PC-9 (cell line): ENCODE results near the gene PRMT5. TPM values are rescaled to one million over a fixed set of nuclear protein-coding genes. Genes with fewer than 3 reads are reported as not detected.

Source experiments
- BruUV-seq: library from RNA; stranded (reverse); fragments of 400-500 nt; replicated peaks from 2 replicates; lab custom pipeline; 2021; lab: Mats Ljungman, UMichigan
- CTCF ChIA-PET: fragments of 300-600 bp; sonication (Branson Sonifier 250); formaldehyde crosslinking; loops from one replicate; lab custom pipeline; 2022; ENCODE audit warnings: antibody characterized with exemption; lab: Charles Lee
- POLR2A ChIA-PET: fragments of 300-600 bp; sonication (Branson Sonifier 250); formaldehyde crosslinking; loops from one replicate; lab custom pipeline; 2022; ENCODE audit warnings: antibody characterized with exemption; ENCODE audit not compliant: unreplicated experiment; lab: Charles Lee
- DNase-seq, 2 experiments: peaks; one replicate each; pipeline versions ENCODE4 v3.0.0 to v3.0.0-alpha.2; 2015 to 2022; ENCODE audit warnings: mixed read lengths in 1 of 2
- H2AFZ ChIP-seq: fragments of 200-600 bp; sonication (generic); 2 replicates; pipeline ENCODE4 v1.8.1; 2017; ENCODE audit warnings: antibody characterized with exemption
- H3F3A ChIP-seq: fragments of 200-600 bp; sonication (generic); 2 replicates; pipeline ENCODE4 v1.8.1; 2017; ENCODE audit warnings: antibody characterized with exemption, mild to moderate bottlenecking, low read depth; ENCODE audit not compliant: insufficient read depth
- H3K27ac ChIP-seq: fragments of 200-600 bp; sonication (generic); 2 replicates; pipeline ENCODE4 v1.6.1; 2016; ENCODE audit warnings: mixed run types
- H3K27me3 ChIP-seq: fragments of 200-600 bp; sonication (generic); 2 replicates; pipeline ENCODE4 v1.6.1; 2016; ENCODE audit warnings: low read depth, mixed run types; ENCODE audit not compliant: insufficient read depth
- H3K36me3 ChIP-seq: fragments of 200-600 bp; sonication (generic); 2 replicates; pipeline ENCODE4 v1.6.1; 2016; ENCODE audit warnings: low read depth, mixed run types
- H3K4me1 ChIP-seq: fragments of 200-600 bp; sonication (generic); replicated peaks from 2 replicates; pipeline ENCODE4 v1.6.1; 2016; ENCODE audit warnings: mixed run types; ENCODE audit not compliant: insufficient read depth
- H3K4me2 ChIP-seq: fragments of 200-600 bp; sonication (generic); 2 replicates; pipeline ENCODE4 v1.6.1; 2017; ENCODE audit warnings: mixed run types
- H3K4me3 ChIP-seq: fragments of 200-600 bp; sonication (generic); 2 replicates; pipeline ENCODE4 v1.6.1; 2016; ENCODE audit warnings: mixed run types
- H3K79me2 ChIP-seq: fragments of 200-600 bp; sonication (generic); 2 replicates; pipeline ENCODE4 v1.6.1; 2017; ENCODE audit warnings: low read depth, mixed run types
- H3K9me2 ChIP-seq: fragments of 200-600 bp; sonication (generic); 2 replicates; pipeline ENCODE4 v1.8.1; 2017; ENCODE audit warnings: mild to moderate bottlenecking; ENCODE audit not compliant: insufficient read depth
- H3K9me3 ChIP-seq: fragments of 200-600 bp; sonication (generic); 2 replicates; pipeline ENCODE4 v1.8.1; 2016; ENCODE audit warnings: low read depth; ENCODE audit not compliant: insufficient read depth
- H4K20me1 ChIP-seq: fragments of 200-600 bp; sonication (generic); 2 replicates; pipeline ENCODE4 v1.8.1; 2017; ENCODE audit not compliant: insufficient read depth
- CTCF ChIP-seq: fragments of 200-600 bp; sonication (generic); conservative IDR thresholded peaks from 2 replicates; pipeline ENCODE4 v1.6.1; 2017; ENCODE audit warnings: mixed run types, antibody characterized with exemption, mild to moderate bottlenecking, moderate library complexity
- EZH2 ChIP-seq: fragments of 200-600 bp; sonication (generic); IDR thresholded peaks from 2 replicates; pipeline ENCODE4 v1.8.0; 2017; ENCODE audit warnings: antibody characterized with exemption, low read depth
- intact Hi-C: fragments of 100-400 bp; cut with micrococcal nuclease; formaldehyde crosslinking; loops from one replicate; pipeline ENCODE4 v1.10.0; 2022; ENCODE audit not compliant: unreplicated experiment
- total RNA-seq: library from RNA; stranded (reverse); gene quantifications from 2 replicates; pipeline ENCODE4 v1.2.3, GENCODE V29; 2021

Gene PRMT5
- total RNA-seq, 1 experiment from 2014 or later, result 73.2 TPM

- TF ChIP-seq EZH2, result no peak
- TF ChIP-seq CTCF, result no peak
- CTCF ChIA-PET, result no interaction called here
- Histone ChIP-seq H3K79me2 (peaks cover 19% of the 10 kb centered on the region), H3K9me3 (no peaks in the 10 kb centered on the region), H3F3A (peaks cover 6% of the 10 kb centered on the region; the same call in 1 of the 2 replicates), H3K36me3 (no peaks in the 10 kb centered on the region), H3K4me1 (peaks cover 24% of the 10 kb centered on the region), H3K27ac (no peak overlapping the region), H3K4me3 (no peak overlapping the region), H2AFZ (no peak overlapping the region), H3K27me3 (no peaks in the 10 kb centered on the region), H3K9me2 (no peaks in the 10 kb centered on the region), H3K4me2 (no peak overlapping the region), H4K20me1 (no peaks in the 10 kb centered on the region)
- no peak for DNase-seq
- intact Hi-C loops, result no loop called here
- no TSS peak for BruUV-seq
- POLR2A ChIA-PET, result no interaction called here
These were observed 3.0 kb upstream of the PRMT5 start for GRCh38 chr14:22932146-22932545.

- DNase-seq, result peak in 1 of 2 experiments; percentile 39
- POLR2A ChIA-PET, result interaction anchor here (0.6 to 0.8 kb wide), 3 partner anchors 104 to 497 kb away, joined by 3 to 5 read pairs (median 4); no protein-coding TSS in a partner anchor
- H3F3A ChIP-seq, result peaks cover 6% of the 10 kb centered on the region
- TF ChIP-seq CTCF, result no peak
- TF ChIP-seq EZH2, result no peak
- H3K9me3 ChIP-seq, result no peaks in the 10 kb centered on the region
- H3K4me3 ChIP-seq, result peak overlapping the region; percentile 55
- no peaks in the 10 kb centered on the region for H3K27me3 ChIP-seq
- H3K9me2 ChIP-seq, result no peaks in the 10 kb centered on the region
- H4K20me1 ChIP-seq, result no peaks in the 10 kb centered on the region
- peak overlapping the region; percentile 72 for H3K4me2 ChIP-seq
- peaks cover 32% of the 10 kb centered on the region for H3K4me1 ChIP-seq
- BruUV-seq, result no TSS peak
- H3K36me3 ChIP-seq, result peaks cover 15% of the 10 kb centered on the region
- H3K27ac ChIP-seq, result peak overlapping the region; percentile 42
- intact Hi-C loops, result loop anchor here (2.0 to 5.0 kb wide), 2 partner anchors 53 to 127 kb away; partner anchors contain the start of genes AJUBA and CDH24
- peaks cover 19% of the 10 kb centered on the region for H3K79me2 ChIP-seq
- CTCF ChIA-PET, result interaction anchor here (0.7 to 1.6 kb wide), 4 partner anchors 25 to 128 kb away, joined by 3 to 8 read pairs (median 4); partner anchors contain the start of gene HAUS4
- H2AFZ ChIP-seq, result peak overlapping the region; percentile 68
These were observed 787 bp upstream of the PRMT5 start for GRCh38 chr14:22929961-22930364.

- Histone ChIP-seq H3K27ac (0 out of 2 replicates have a peak overlapping the region, but pooled peaks have one; percentile 18), H4K20me1 (no peaks in the 10 kb centered on the region), H3K27me3 (no peaks in the 10 kb centered on the region), H3K36me3 (peaks cover 28% of the 10 kb centered on the region), H3K4me1 (peaks cover 32% of the 10 kb centered on the region), H3K9me3 (no peaks in the 10 kb centered on the region), H3K9me2 (no peaks in the 10 kb centered on the region), H3K79me2 (peaks cover 19% of the 10 kb centered on the region), H3K4me2 (peak overlapping the region; percentile 95), H3K4me3 (peak overlapping the region; percentile 85), H2AFZ (peak overlapping the region; percentile 89), H3F3A (peaks cover 6% of the 10 kb centered on the region)
- BruUV-seq, result no TSS peak
- no peak for DNase-seq
- TF ChIP-seq CTCF (no peak), EZH2 (no peak)
- intact Hi-C loops, result loop anchor here (5.0 kb wide), 1 partner anchor 129 kb away; the partner anchor contains the start of gene CDH24
- ChIA-PET POLR2A (interaction anchor here (0.6 to 1.0 kb wide), 5 partner anchors 10 to 167 kb away, joined by 3 to 13 read pairs (median 4); partner anchors contain the start of genes ACIN1, AJUBA, C14orf119 and RBM23), CTCF (interaction anchor here (0.6 to 0.7 kb wide), 2 partner anchors 95 to 105 kb away, joined by 3 read pairs; no protein-coding TSS in a partner anchor)
These were observed 706 bp downstream of the PRMT5 start for GRCh38 chr14:22928237-22929103.
